Glutamatergic neuron (in vitro differentiated cells): ENCODE measurements around the gene NDUFS7. TPM values are rescaled to one million over a fixed set of nuclear protein-coding genes. Genes with fewer than 3 reads are reported as not detected.

Experiments used
- DNase-seq: peaks from one replicate; pipeline ENCODE4 v3.0.0; 2022
- H3K27ac Mint-ChIP-seq: one replicate; pipeline ENCODE4 v1.8.0; 2020; ENCODE audit warnings: mild to moderate bottlenecking, mixed read lengths, inconsistent platforms; ENCODE audit not compliant: unreplicated experiment
- H3K27me3 Mint-ChIP-seq: one replicate; pipeline ENCODE4 v1.8.0; 2020; ENCODE audit warnings: mild to moderate bottlenecking, moderate library complexity, mixed read lengths, inconsistent platforms; ENCODE audit not compliant: unreplicated experiment
- H3K36me3 Mint-ChIP-seq: one replicate; pipeline ENCODE4 v1.8.0; 2020; ENCODE audit warnings: mild to moderate bottlenecking, mixed read lengths, inconsistent platforms; ENCODE audit not compliant: unreplicated experiment
- H3K4me1 Mint-ChIP-seq: one replicate; pipeline ENCODE4 v1.8.0; 2020; ENCODE audit warnings: mild to moderate bottlenecking, low read depth, mixed read lengths, inconsistent platforms; ENCODE audit not compliant: unreplicated experiment
- H3K4me3 Mint-ChIP-seq: one replicate; pipeline ENCODE4 v1.8.0; 2020; ENCODE audit warnings: mild to moderate bottlenecking, mixed read lengths, inconsistent platforms; ENCODE audit not compliant: unreplicated experiment
- H3K9me3 Mint-ChIP-seq: one replicate; pipeline ENCODE4 v1.8.0; 2020; ENCODE audit warnings: mild to moderate bottlenecking, moderate library complexity, mixed read lengths, inconsistent platforms; ENCODE audit not compliant: unreplicated experiment
- total RNA-seq: library from RNA; stranded (reverse); fragmentation: NEBNext Ultra II Directional; extraction: Animal tissue kit (Norgen Biotek cat#: 25700); gene quantifications from one replicate; pipeline ENCODE4 v1.2.1, GENCODE V29; 2021; ENCODE audit not compliant: unreplicated experiment
- TF ChIP-seq, protein P1 (sequence below): fragments of 200-600 bp; sonication (generic); IDR thresholded peaks from one replicate; pipeline ENCODE4 v1.5.0; 2021; ENCODE audit not compliant: partially characterized antibody, unreplicated experiment

NDUFS7 gene
- total RNA-seq, 1 donor from 2014 or later = 123 TPM

DNA sequence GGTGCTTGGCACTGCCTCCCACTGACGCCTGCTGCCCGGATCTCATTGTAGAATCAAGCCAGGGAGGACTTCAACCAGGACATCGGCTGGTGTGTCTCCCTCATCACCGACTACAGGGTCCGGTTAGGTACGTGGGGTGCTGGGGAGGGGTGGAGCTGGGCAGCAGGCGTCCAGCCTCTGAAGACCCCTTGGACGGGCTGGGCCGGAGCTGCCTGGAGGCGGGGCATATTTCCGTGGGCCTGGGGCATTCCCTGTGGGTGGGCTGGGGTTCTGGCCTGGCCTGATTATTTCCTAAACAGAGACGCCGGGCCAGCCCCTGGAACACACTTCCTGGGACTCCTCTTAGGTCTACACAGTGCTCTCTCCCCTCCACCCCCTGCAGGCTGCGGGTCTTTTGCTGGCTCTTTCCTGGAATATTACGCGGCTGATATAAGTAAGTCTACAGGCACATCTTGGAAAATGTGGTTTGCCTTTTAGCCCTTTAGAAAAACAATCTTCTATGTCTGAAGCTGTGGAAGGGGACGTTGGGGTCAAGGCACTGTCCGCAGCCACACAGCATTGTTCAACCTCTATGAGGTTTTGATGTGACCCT lies 14.4 kb upstream of the NDUFS7 start:
- H3K9me3 Mint-ChIP-seq = peaks cover 2% of the 10 kb centered on the region
- H3K27me3 Mint-ChIP-seq = no peaks in the 10 kb centered on the region
- no peak overlapping the region for H3K27ac Mint-ChIP-seq

DNA sequence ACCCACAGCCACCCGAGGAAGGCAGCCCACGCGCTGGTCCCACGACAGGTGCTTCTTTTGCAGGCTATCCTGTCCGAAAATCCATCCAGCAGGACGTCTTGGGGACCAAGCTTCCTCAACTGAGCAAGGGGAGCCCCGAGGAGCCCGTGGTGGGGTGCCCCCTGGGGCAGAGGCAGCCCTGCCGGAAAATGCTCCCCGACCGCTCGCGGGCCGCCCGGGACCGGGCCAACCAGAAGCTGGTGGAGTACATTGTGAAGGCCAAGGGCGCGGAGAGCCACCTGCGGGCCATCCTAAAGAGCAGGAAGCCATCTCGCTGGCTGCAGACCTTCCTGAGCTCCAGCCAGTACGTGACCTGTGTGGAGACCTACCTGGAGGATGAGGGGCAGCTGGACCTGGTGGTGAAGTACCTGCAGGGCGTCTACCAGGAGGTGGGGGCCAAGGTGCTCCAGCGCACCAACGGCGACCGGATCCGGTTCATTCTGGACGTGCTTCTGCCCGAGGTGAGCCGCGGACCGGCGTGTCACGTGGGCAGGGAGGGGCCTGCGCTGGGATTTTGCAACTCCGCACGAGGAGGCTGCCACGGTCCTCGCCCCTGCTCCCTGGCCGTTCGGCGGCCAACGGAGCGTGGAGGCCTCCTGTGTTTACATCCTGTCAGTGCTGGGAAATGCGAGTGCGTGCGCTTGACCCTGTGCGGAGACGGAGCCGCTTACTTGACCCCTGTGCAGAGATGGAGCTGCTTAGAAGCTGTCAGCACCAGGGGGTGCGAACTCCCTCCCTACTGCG lies 12.9 kb upstream of the NDUFS7 start:
- no peak for DNase-seq
- Mint-ChIP-seq H3K27ac (no peak overlapping the region), H3K36me3 (no peaks in the 10 kb centered on the region), H3K4me3 (no peak overlapping the region), H3K4me1 (no peaks in the 10 kb centered on the region), H3K9me3 (no peaks in the 10 kb centered on the region), H3K27me3 (no peaks in the 10 kb centered on the region)
- TF ChIP-seq, protein P1, sequence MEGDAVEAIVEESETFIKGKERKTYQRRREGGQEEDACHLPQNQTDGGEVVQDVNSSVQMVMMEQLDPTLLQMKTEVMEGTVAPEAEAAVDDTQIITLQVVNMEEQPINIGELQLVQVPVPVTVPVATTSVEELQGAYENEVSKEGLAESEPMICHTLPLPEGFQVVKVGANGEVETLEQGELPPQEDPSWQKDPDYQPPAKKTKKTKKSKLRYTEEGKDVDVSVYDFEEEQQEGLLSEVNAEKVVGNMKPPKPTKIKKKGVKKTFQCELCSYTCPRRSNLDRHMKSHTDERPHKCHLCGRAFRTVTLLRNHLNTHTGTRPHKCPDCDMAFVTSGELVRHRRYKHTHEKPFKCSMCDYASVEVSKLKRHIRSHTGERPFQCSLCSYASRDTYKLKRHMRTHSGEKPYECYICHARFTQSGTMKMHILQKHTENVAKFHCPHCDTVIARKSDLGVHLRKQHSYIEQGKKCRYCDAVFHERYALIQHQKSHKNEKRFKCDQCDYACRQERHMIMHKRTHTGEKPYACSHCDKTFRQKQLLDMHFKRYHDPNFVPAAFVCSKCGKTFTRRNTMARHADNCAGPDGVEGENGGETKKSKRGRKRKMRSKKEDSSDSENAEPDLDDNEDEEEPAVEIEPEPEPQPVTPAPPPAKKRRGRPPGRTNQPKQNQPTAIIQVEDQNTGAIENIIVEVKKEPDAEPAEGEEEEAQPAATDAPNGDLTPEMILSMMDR = no peak

More for the DNA sequence above, 14.4 kb upstream of the NDUFS7 start:
- Mint-ChIP-seq H3K4me3 (no peak overlapping the region), H3K4me1 (peaks cover 3% of the 10 kb centered on the region), H3K36me3 (no peaks in the 10 kb centered on the region)
- no peak for DNase-seq
- TF ChIP-seq, protein P1 = no peak

DNA sequence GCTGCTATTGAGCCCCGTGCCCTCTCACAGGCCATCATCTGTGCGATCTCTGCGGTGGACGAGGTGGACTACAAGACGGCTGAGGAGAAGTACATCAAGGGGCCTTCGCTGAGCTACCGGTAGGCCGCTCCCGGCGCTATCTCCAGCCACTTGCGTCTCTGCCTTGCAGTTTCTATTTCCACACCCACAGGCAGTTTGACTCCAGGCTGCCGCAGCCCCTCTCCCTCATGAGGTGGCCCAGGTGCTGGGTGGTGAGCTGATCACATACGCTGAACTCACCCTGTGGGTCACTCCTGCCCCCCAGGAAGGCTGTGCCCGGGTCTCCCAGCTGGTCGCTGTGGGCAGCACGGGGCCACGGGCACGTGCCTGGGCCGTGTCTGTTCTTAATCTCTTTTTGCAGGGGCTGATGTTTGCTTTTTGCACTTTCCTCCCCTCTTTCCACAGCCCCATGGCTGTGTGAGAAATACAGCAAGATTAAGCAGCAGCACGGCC lies 10.6 kb upstream of the NDUFS7 start:
- Mint-ChIP-seq H3K4me1 (no peaks in the 10 kb centered on the region), H3K27ac (no peak overlapping the region), H3K9me3 (peaks cover 4% of the 10 kb centered on the region), H3K27me3 (peaks cover 6% of the 10 kb centered on the region), H3K4me3 (no peak overlapping the region), H3K36me3 (no peaks in the 10 kb centered on the region)
- DNase-seq = no peak
- TF ChIP-seq, protein P1 = no peak

DNA sequence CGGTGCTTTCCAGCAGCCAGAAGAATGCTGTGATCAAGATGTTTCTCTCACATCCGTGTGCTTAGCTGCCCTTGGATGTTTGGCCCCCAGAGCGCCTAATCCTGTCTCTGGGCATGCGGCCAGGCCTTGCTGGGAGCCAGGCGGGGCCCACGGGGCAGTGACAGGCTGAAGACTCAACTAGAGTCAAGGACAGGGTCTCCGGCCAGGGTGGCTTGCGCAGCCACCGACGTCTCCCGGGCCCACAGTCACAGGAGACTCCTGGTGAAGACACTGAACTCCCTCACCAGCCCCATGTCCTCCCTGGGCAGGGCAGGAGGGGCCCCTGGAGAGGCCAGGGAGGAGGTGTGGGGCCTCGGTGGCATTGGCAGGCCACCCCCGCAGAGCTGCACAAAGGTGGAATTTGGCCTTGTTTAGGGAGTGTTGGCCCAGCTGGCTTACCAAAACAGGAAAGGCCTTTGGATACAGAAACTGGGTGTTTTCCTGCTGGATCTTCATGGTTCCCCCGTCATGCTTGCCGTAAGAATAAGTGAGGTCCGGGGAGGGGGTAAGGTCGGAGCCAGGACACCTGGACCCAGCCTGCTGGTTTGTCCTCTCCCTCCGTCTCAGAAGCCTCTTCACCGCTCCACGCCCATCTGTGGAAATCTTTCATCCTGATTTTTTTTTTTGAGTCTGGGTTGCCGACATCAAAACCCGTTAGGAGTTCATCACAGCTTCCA lies 10.0 kb upstream of the NDUFS7 start:
- no peak for DNase-seq
- Mint-ChIP-seq H3K9me3 (peaks cover 4% of the 10 kb centered on the region), H3K4me1 (no peaks in the 10 kb centered on the region), H3K36me3 (no peaks in the 10 kb centered on the region), H3K27ac (no peak overlapping the region), H3K4me3 (no peak overlapping the region), H3K27me3 (peaks cover 6% of the 10 kb centered on the region)
- TF ChIP-seq, protein P1 = no peak

DNA sequence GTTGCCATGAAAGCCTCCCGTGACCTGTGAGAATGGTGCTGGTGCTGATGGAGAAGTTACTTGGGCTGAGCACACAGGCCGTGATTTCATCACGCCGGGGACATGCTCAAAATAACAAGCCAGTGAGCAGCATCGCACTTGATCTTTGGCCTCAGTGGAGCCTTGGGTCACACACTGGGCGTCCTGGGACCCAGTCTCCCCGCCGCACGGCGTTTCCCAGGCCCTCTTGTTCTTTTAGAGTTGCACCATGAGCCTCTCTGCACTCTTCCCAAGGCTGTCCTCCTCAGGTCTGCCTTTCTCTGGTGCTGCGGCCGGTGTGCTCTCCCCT lies 9.5 kb upstream of the NDUFS7 start:
- H3K36me3 Mint-ChIP-seq = no peaks in the 10 kb centered on the region
- TF ChIP-seq, protein P1 = no peak
- no peak overlapping the region for H3K27ac Mint-ChIP-seq
- peaks cover 6% of the 10 kb centered on the region for H3K27me3 Mint-ChIP-seq
- H3K4me1 Mint-ChIP-seq = no peaks in the 10 kb centered on the region
- no peak overlapping the region for H3K4me3 Mint-ChIP-seq
- no peak for DNase-seq
- peaks cover 4% of the 10 kb centered on the region for H3K9me3 Mint-ChIP-seq
